ENCODE measurements around the gene ITPR1. TPM values are rescaled to one million over a fixed set of nuclear protein-coding genes. Genes with fewer than 3 reads are reported as not detected.

ITPR1 gene
- total and polyA plus RNA-seq, 10 of the 15 experiments (the other 5 are each of a cell fraction or from before 2014, with no cell fraction given): 12.2 to 239 (median 28.4) TPM

- TF ChIP-seq ATF2 (IDR thresholded peaks at IDR 0.05; ENCODE audit: low read length) (no peak), MTA3 (IDR thresholded peaks at IDR 0.05; ENCODE audit: borderline replicate concordance, low read length) (no peak), HDAC2 (IDR thresholded peaks at IDR 0.05) (no peak), JUNB (IDR thresholded peaks at IDR 0.05) (no peak)
Observed at GRCh38 chr3:4804161-4805058, 311.3 kb downstream of the ITPR1 start (continued).

GRCh38 chr3:4805662-4806061 lies 312.5 kb downstream of the ITPR1 start:
- ChIA-PET SMC1A (ENCODE audit: uncharacterized antibody, unreplicated experiment) (interaction anchor here (1.0 to 2.3 kb wide), 7 partner anchors 9 to 252 kb away, joined by 3 to 11 read pairs (median 5); no protein-coding TSS in a partner anchor), CTCF (interaction anchor here (1.0 to 6.3 kb wide), 5 partner anchors 14 to 171 kb away, joined by 3 to 24 read pairs (median 7); no protein-coding TSS in a partner anchor), POLR2A (no interaction called here), RAD21 (ENCODE audit: unreplicated experiment) (interaction anchor here (0.5 to 2.2 kb wide), 4 partner anchors 10 to 94 kb away, joined by 4 to 6 read pairs (median 4); no protein-coding TSS in a partner anchor)
- no TSS peak for BruUV-seq (replicated peaks)
- Histone ChIP-seq H3K79me2 (ENCODE audit: control insufficient read depth, insufficient read depth, low read length) (no peaks in the 10 kb centered on the region), H4K20me1 (ENCODE audit: control insufficient read depth, insufficient read depth) (no peaks in the 10 kb centered on the region), H3K27ac (ENCODE audit: control insufficient read depth, insufficient read depth) (no peak overlapping the region), H3K9ac (ENCODE audit: control insufficient read depth, insufficient read depth, low read length) (no peak overlapping the region), H3K27me3 (replicated peaks in 1 of 2; ENCODE audit: control insufficient read depth in 2 of 2, insufficient read depth in 2 of 2, low read length in 1 of 2) (no peaks in the 10 kb centered on the region), H3K36me3 (ENCODE audit: control insufficient read depth in 2 of 2, insufficient read depth in 2 of 2, low read length in 1 of 2) (peaks cover 11 to 20% of the 10 kb centered on the region in 2 experiments), H3K4me1 (ENCODE audit: control insufficient read depth, insufficient read depth, low read length) (no peaks in the 10 kb centered on the region), H3K4me3 (no peak overlapping the region), H3K9me3 (replicated peaks; ENCODE audit: control insufficient read depth, insufficient read depth, low read length) (no peaks in the 10 kb centered on the region), H3K4me2 (ENCODE audit: control insufficient read depth, insufficient read depth) (no peak overlapping the region), H2AFZ (ENCODE audit: control insufficient read depth, low read depth, low read length) (no peak overlapping the region)
- peak; percentile 57 for ATAC-seq
- WGBS (ENCODE audit: insufficient coverage, insufficient replicate concordance, low lambda C conversion rate, missing lambda C conversion rate): 22% methylated on average over 7 of the region's 7 CpGs
- in situ Hi-C loops (cut with MboI) (no loop called here), intact Hi-C loops (cut with micrococcal nuclease; ENCODE audit: unreplicated experiment) (no loop called here)
- TF ChIP-seq BMI1 (IDR thresholded peaks at IDR 0.05; ENCODE audit: borderline replicate concordance) (no peak), RUNX3 (IDR thresholded peaks at IDR 0.05; ENCODE audit: low read length) (peak; percentile 15; the same call in 1 of the 2 replicates), FOXM1 (IDR thresholded peaks at IDR 0.05; ENCODE audit: low read depth, low read length) (peak; percentile 25; the same call in 1 of the 2 replicates), JUNB (IDR thresholded peaks at IDR 0.05) (peak; percentile 74; the same call in 1 of the 2 replicates), SMC3 (IDR thresholded peaks at IDR 0.05; ENCODE audit: borderline replicate concordance, low read length) (no peak), RBBP5 (conservative IDR thresholded peaks at IDR 0.05) (no peak)
- FAIRE-seq: no peak
- DNase-seq (ENCODE audit: low read depth, low spot score): no peak

Data from GM12878 (cell line).